Colonic mucosa (tissue), 4 donors: ENCODE data around the gene KCP. TPM values are rescaled to one million over a fixed set of nuclear protein-coding genes. Genes with fewer than 3 reads are reported as not detected.
"Not testable (repeated sequence)": the region's sequence is repeated elsewhere in the genome, so short reads cannot be mapped to it uniquely, and the experiment has no call there.

ENCODE experiments used
- DNase-seq: peaks from one replicate; pipeline ENCODE4 v3.0.0-alpha.2; 2020
- H3K27ac ChIP-seq: fragments of 200-600 bp; one replicate; pipeline ENCODE4 v1.8.0; 2021
- H3K27me3 ChIP-seq: fragments of 200-600 bp; one replicate; pipeline ENCODE4 v1.8.0; 2021
- H3K36me3 ChIP-seq: fragments of 200-600 bp; one replicate; pipeline ENCODE4 v1.8.0; 2021
- H3K4me1 ChIP-seq: fragments of 200-600 bp; one replicate; pipeline ENCODE4 v1.8.0; 2021; ENCODE audit warnings: mild to moderate bottlenecking
- H3K4me3 ChIP-seq: fragments of 200-600 bp; one replicate; pipeline ENCODE4 v1.8.0; 2021
- H3K9ac ChIP-seq, 2 donors: one replicate each; pipeline ENCODE4 v1.7.0; 2013; ENCODE audit warnings: control low read depth in 2 of 2, low read depth in 2 of 2, low read length in 2 of 2
- H3K9me3 ChIP-seq: fragments of 200-600 bp; one replicate; pipeline ENCODE4 v1.8.0; 2021
- intact Hi-C: fragments of 100-400 bp; cut with DNase I; formaldehyde crosslinking; loops from one replicate; pipeline ENCODE4 v1.14.1; 2022
- total RNA-seq, 2 donors: library from RNA; stranded (reverse); fragmentation: NEBNext Ultra II Directional in 1 of 2; extraction: Animal tissue kit (Norgen Biotek cat#: 25700) in 1 of 2; gene quantifications; one replicate each; pipeline ENCODE4 v1.2.1, GENCODE V29; 2021
- TF ChIP-seq, protein P1 (sequence below): fragments of 200-600 bp; IDR thresholded peaks from one replicate; pipeline ENCODE4 v1.8.0; 2022; ENCODE audit warnings: antibody characterized with exemption, mild to moderate bottlenecking
- donor health status: healthy.
- donor health status: DM: no; HTN: no; CAD: no.
- donor health status: DM: no; HTN: no; CAD: no.

The KCP gene
- total RNA-seq, 2 donors from 2014 or later, result 0.64 to 1.1 TPM

DNA sequence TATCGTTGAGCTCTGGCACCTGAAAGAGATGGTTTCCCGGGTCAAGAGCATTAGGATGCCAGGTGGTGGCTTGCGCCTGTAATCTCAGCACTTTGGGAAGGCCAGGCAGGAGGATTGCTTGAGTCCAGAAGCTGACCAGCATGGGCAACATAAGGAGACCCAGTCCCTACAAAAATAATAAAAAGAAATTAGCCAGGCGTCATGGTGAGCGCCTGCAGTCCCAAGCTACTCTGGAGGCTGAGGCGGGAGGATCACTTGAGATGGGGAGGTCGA is 6.1 kb upstream of the KCP start:
- H3K36me3 ChIP-seq, result no peaks in the 10 kb centered on the region
- H3K27me3 ChIP-seq, result peaks cover 14% of the 10 kb centered on the region
- no peaks in the 10 kb centered on the region for H3K9me3 ChIP-seq
- no peak overlapping the region for H3K4me3 ChIP-seq
- TF ChIP-seq, protein P1, sequence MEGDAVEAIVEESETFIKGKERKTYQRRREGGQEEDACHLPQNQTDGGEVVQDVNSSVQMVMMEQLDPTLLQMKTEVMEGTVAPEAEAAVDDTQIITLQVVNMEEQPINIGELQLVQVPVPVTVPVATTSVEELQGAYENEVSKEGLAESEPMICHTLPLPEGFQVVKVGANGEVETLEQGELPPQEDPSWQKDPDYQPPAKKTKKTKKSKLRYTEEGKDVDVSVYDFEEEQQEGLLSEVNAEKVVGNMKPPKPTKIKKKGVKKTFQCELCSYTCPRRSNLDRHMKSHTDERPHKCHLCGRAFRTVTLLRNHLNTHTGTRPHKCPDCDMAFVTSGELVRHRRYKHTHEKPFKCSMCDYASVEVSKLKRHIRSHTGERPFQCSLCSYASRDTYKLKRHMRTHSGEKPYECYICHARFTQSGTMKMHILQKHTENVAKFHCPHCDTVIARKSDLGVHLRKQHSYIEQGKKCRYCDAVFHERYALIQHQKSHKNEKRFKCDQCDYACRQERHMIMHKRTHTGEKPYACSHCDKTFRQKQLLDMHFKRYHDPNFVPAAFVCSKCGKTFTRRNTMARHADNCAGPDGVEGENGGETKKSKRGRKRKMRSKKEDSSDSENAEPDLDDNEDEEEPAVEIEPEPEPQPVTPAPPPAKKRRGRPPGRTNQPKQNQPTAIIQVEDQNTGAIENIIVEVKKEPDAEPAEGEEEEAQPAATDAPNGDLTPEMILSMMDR, result no peak
- H3K9ac ChIP-seq, result no peak overlapping the region
- no peak overlapping the region for H3K27ac ChIP-seq
- DNase-seq, result no peak
- H3K4me1 ChIP-seq, result no peaks in the 10 kb centered on the region
- intact Hi-C loops, result no loop called here

DNA sequence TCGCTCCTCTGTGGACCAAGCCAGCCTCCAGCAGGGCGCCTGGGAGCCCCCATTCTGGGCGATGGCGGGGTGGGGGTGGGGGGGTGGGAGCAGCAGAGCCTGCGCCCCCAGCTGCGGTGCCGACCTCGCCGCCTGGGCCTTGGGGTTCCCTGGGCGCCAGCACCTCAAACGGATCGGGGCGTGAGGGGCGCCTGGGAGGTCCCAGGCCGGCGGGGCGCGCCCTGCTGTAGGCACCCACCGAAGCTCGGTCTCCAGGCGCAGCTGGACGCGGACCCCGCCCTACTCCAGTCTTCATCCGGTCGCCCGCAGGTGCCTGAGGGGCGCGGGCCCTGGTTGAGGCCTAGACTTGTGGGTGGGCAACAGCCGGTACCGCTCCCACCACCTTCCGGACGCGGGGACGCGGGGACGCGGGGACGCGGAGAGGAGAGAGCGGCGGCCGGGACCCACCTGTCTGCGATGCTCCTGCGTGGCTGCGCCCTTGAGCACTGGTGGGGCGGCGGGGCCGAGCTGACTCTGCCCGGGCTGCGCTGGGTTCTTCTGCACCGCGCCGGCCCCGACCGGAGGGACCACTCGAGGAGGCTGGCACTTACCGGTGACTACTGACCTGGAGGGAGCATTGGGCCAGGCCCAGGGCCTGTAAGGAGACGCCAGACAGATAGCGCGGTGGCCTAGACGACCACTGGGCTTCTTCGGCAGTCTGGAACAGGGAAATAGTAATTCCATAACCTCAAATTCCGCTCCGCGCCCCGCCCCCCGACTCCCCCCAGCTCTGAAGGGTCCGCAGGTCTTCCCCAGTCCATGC is 5.5 kb upstream of the KCP start:
- no peaks in the 10 kb centered on the region for H3K36me3 ChIP-seq
- no peak for DNase-seq
- no peak overlapping the region for H3K4me3 ChIP-seq
- no peaks in the 10 kb centered on the region for H3K9me3 ChIP-seq
- no peak overlapping the region for H3K9ac ChIP-seq
- TF ChIP-seq, protein P1, result no peak
- H3K4me1 ChIP-seq, result peaks cover 4% of the 10 kb centered on the region
- no peak overlapping the region for H3K27ac ChIP-seq
- H3K27me3 ChIP-seq, result peaks cover 14% of the 10 kb centered on the region
- intact Hi-C loops, result no loop called here

DNA sequence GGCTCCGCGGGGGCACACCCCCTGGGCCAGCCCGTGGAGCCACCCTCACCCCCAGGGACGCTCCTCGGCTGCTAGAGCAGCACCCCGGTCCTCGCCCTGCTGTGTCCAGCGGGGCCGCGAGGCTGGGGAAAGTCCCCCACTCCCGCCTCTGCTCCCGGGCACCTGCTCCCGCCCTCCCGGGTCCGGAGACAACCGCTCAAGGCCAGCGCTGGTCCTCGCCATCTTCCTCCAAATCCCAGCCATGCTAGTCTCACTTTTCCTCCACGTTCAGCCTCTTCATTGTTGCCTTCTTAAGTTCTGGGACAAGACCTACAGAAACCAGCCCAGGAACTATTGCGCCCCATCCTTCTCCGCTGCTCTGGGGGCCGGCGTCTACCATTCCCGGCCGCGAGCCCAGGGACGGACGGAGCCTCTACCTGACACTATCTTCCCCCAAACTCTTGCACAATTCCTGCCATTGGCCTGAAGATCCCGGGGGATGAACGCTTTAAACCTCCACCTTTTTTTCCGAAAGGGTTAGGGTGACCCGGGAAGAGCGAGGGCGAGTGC is 4.8 kb upstream of the KCP start:
- intact Hi-C loops, result no loop called here
- Histone ChIP-seq H3K27me3 (peaks cover 18% of the 10 kb centered on the region), H3K9ac (no peak overlapping the region), H3K4me1 (peaks cover 9% of the 10 kb centered on the region), H3K4me3 (no peak overlapping the region), H3K36me3 (no peaks in the 10 kb centered on the region), H3K9me3 (no peaks in the 10 kb centered on the region), H3K27ac (no peak overlapping the region)
- TF ChIP-seq, protein P1, result no peak
- DNase-seq, result no peak

- H3K4me3 ChIP-seq, result no peak overlapping the region
- DNase-seq, result no peak
- TF ChIP-seq, protein P1, result no peak
Observed at GRCh38 chr7:128914566-128915151, 4.2 kb upstream of the KCP start.

DNA sequence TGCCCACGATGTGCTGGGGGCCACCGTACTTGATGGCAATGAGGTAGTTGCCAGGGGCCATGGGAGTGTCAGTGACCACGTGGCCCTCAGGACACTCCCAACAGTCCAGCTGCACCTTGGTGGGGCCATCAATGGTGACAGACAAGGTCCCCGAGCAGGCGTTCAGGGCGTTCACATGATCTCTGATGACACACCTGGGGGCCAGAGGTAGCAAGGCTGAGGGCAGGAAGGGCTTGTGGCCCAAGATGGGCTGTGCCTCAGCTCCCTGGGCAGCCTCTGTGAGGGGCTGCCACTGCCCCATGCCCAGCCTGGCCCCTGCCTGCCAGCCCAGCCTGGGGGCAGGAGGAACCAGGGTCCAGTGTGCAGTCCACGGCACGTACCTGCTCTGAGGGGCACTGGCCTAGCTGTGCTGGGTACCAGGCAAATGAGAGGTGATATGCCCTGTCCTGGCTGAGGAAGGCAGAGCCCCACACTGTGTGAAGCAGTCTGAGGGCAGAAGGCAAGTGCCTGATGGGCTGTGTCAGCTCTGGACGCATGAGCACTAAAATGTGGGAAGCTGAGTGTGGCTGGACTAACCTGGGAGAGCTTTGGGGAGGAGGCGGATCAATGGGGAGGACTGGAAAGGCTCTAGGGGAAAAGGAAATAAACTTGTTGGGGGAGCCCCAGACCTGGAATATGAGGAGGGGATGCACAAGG is 3.5 kb upstream of the KCP start:
- Histone ChIP-seq H3K36me3 (no peaks in the 10 kb centered on the region), H3K27me3 (peaks cover 24% of the 10 kb centered on the region), H3K27ac (no peak overlapping the region), H3K9me3 (no peaks in the 10 kb centered on the region), H3K4me1 (peaks cover 11% of the 10 kb centered on the region), H3K9ac (no peak overlapping the region), H3K4me3 (no peak overlapping the region)
- intact Hi-C loops, result no loop called here
- TF ChIP-seq, protein P1, result no peak
- no peak for DNase-seq

More at GRCh38 chr7:128914566-128915151, 4.2 kb upstream of the KCP start:
- no peaks in the 10 kb centered on the region for H3K9me3 ChIP-seq
- no peak overlapping the region for H3K27ac ChIP-seq
- no peaks in the 10 kb centered on the region for H3K36me3 ChIP-seq
- H3K27me3 ChIP-seq, result peaks cover 24% of the 10 kb centered on the region
- H3K4me1 ChIP-seq, result peaks cover 11% of the 10 kb centered on the region
- intact Hi-C loops, result no loop called here
- no peak overlapping the region for H3K9ac ChIP-seq

DNA sequence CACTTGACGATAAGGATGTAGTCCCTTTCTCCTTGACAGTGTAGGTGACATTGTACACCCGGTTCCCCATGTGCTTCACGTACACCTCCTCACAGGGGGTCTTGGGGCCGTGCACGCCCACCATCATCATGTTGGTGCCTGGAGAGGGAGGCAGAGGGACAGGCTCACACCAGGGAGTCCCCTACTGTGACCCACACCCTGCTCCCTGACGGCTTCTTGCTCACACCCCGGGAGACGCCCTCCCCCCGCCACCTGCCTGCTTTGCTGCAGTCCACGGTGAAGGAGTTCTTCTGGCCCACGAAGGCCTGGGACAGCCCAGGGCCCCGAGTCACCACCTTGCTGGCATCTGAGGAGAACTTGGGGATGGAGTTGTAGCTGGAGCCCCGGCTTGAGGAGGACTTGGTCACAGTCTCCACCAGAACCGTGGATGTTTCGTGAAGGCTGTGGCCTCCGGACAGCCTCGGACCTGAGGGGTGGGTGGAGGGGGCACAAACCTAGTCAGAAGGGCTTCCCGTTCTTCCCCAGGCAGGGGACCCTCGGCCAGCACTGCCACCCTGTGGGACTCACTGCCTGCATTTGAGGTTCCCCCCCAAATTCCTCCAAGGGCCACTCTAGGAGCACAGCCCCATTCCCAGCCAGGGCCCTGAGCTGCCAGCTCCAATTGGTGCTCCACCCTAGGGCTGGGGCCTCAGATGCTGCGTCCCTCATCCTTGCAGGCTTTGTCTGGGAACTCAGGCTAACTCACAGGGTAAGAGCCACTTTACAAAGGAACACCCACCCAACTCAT is 2.4 kb upstream of the KCP start:
- intact Hi-C loops, H3K9ac ChIP-seq, H3K4me3 ChIP-seq, DNase-seq, H3K27ac ChIP-seq, H3K9me3 ChIP-seq, H3K36me3 ChIP-seq: not testable (repeated sequence)
- Histone ChIP-seq H3K4me1 (peaks cover 11% of the 10 kb centered on the region), H3K27me3 (peaks cover 27% of the 10 kb centered on the region)
